ENCODE measurements around the gene NT5C3B.

The NT5C3B gene

GRCh38 chr17:41824086-41824485 lies 11.9 kb downstream of the NT5C3B start:
- no peak overlapping the region for H3K27ac Mint-ChIP-seq
- H3K4me1 Mint-ChIP-seq (ENCODE audit: low read depth) = no peaks in the 10 kb centered on the region
- no peaks in the 10 kb centered on the region for H3K27me3 Mint-ChIP-seq
- no peaks in the 10 kb centered on the region for H3K9me3 Mint-ChIP-seq
- H3K4me3 Mint-ChIP-seq = no peak overlapping the region
- no peaks in the 10 kb centered on the region for H3K36me3 Mint-ChIP-seq (ENCODE audit: low read depth)

GRCh38 chr17:41823580-41823979 lies 12.5 kb downstream of the NT5C3B start:
- H3K36me3 Mint-ChIP-seq (ENCODE audit: low read depth) = no peaks in the 10 kb centered on the region

GRCh38 chr17:41823141-41823524 lies 12.9 kb downstream of the NT5C3B start:
- H3K9me3 Mint-ChIP-seq = no peaks in the 10 kb centered on the region
- no peak overlapping the region for H3K27ac Mint-ChIP-seq
- H3K36me3 Mint-ChIP-seq (ENCODE audit: low read depth) = no peaks in the 10 kb centered on the region
- no peaks in the 10 kb centered on the region for H3K4me1 Mint-ChIP-seq (ENCODE audit: low read depth)
- no peaks in the 10 kb centered on the region for H3K27me3 Mint-ChIP-seq
- no peak overlapping the region for H3K4me3 Mint-ChIP-seq

More at GRCh38 chr17:41823580-41823979, 12.5 kb downstream of the NT5C3B start:
- H3K4me1 Mint-ChIP-seq (ENCODE audit: low read depth) = no peaks in the 10 kb centered on the region
- H3K27ac Mint-ChIP-seq = no peak overlapping the region
- H3K27me3 Mint-ChIP-seq = no peaks in the 10 kb centered on the region
- H3K9me3 Mint-ChIP-seq = no peaks in the 10 kb centered on the region
- no peak overlapping the region for H3K4me3 Mint-ChIP-seq

GRCh38 chr17:41822216-41823140 lies 13.6 kb downstream of the NT5C3B start:
- Mint-ChIP-seq H3K27ac (no peak overlapping the region), H3K36me3 (ENCODE audit: low read depth) (no peaks in the 10 kb centered on the region)

DNA sequence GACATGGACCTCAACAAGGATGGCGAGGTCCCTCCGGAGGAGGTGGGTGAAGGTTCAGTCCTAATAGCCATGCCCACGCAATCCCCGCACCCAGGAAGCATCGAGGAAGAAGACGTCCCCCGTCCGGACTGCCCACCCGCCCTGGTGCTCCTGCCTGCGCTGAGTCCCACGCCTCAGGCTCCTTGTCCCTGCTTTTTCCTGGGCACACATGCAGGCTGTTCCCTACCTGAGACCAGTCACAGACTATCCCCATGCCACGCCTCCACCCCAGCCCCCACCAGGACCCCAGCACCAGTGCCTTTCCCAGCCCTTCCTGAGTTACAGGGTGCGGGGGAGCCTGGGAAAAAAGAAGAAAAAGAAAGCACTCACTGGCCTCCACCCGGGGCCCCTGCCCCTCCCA lies 14.3 kb downstream of the NT5C3B start:
- H3K4me3 Mint-ChIP-seq = no peak overlapping the region
- no peaks in the 10 kb centered on the region for H3K36me3 Mint-ChIP-seq (ENCODE audit: low read depth)
- H3K27me3 Mint-ChIP-seq = no peaks in the 10 kb centered on the region
- no peaks in the 10 kb centered on the region for H3K4me1 Mint-ChIP-seq (ENCODE audit: low read depth)
- H3K27ac Mint-ChIP-seq = no peak overlapping the region
- no peaks in the 10 kb centered on the region for H3K9me3 Mint-ChIP-seq

More at GRCh38 chr17:41822216-41823140, 13.6 kb downstream of the NT5C3B start:
- Mint-ChIP-seq H3K4me1 (ENCODE audit: low read depth) (no peaks in the 10 kb centered on the region), H3K9me3 (no peaks in the 10 kb centered on the region), H3K4me3 (no peak overlapping the region), H3K27me3 (no peaks in the 10 kb centered on the region)

DNA sequence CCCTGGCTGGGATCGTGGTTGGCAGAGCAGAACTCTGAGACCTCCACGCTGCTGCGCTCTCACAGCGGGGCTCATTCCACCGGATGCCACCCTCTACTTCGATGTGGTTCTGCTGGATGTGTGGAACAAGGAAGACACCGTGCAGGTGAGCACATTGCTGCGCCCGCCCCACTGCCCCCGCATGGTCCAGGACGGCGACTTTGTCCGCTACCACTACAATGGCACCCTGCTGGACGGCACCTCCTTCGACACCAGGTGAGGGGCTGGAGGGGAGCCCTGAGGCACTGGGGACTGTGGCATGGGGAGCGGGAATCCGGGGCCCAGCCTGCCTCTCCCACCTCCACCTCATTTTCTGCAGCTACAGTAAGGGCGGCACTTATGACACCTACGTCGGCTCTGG lies 18.0 kb downstream of the NT5C3B start:
- Mint-ChIP-seq H3K36me3 (ENCODE audit: low read depth) (no peaks in the 10 kb centered on the region), H3K9me3 (no peaks in the 10 kb centered on the region), H3K4me1 (ENCODE audit: low read depth) (no peaks in the 10 kb centered on the region), H3K27ac (no peak overlapping the region), H3K27me3 (peaks cover 4% of the 10 kb centered on the region), H3K4me3 (no peak overlapping the region)

- peaks cover 8% of the 10 kb centered on the region for H3K4me1 Mint-ChIP-seq (ENCODE audit: low read depth)
- H3K27ac Mint-ChIP-seq = no peak overlapping the region
Observed at GRCh38 chr17:41816637-41817320, 19.3 kb downstream of the NT5C3B start.

DNA sequence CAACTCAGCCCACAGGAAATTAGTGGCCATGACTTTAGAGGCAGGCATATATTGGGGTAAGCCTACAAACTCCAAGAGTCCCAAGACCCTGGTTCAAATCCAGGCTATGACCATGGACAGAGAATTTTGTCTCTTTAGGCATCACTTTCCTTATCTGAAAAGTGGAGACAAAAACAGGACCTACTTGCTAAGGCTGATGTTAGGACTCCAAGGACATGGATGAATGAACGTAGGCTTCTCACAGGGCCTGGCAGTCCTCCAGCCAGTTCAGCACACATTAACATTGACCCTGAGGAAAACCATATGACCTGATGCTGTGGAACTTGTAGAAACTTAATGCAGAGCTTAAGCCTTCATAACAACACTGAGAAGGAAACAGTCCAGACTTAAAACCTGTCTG lies 21.8 kb downstream of the NT5C3B start:
- Mint-ChIP-seq H3K27me3 (peaks cover 8% of the 10 kb centered on the region), H3K4me3 (no peak overlapping the region), H3K27ac (no peak overlapping the region), H3K36me3 (ENCODE audit: low read depth) (no peaks in the 10 kb centered on the region), H3K4me1 (ENCODE audit: low read depth) (peaks cover 19% of the 10 kb centered on the region), H3K9me3 (no peaks in the 10 kb centered on the region)

More at GRCh38 chr17:41816637-41817320, 19.3 kb downstream of the NT5C3B start:
- Mint-ChIP-seq H3K4me3 (no peak overlapping the region), H3K36me3 (ENCODE audit: low read depth) (no peaks in the 10 kb centered on the region), H3K27me3 (peaks cover 8% of the 10 kb centered on the region), H3K9me3 (no peaks in the 10 kb centered on the region)

DNA sequence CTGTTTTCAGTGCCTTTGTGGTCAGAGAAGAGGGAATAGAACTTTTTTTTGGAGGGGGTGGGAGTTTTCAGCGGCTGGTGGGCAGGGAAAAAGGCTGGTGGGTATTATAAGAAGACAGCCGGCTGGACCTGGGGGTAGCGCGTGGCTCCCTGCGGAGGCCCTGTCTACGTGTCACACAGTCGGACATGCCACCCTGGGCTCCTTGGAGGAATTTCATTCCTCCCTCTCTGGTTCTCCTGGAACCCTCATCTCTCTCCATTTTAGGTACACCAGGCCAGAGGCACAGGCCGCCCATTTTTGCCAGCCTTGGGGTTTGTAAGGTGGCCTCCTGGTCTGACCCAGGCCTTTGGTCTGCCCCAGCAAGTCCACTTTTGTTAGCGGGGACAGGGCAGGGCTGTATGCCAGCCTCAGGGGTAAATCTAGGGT lies 22.3 kb downstream of the NT5C3B start:
- Mint-ChIP-seq H3K9me3 (no peaks in the 10 kb centered on the region), H3K27ac (no peak overlapping the region), H3K4me3 (no peak overlapping the region), H3K27me3 (peaks cover 8% of the 10 kb centered on the region), H3K4me1 (ENCODE audit: low read depth) (peaks cover 19% of the 10 kb centered on the region), H3K36me3 (ENCODE audit: low read depth) (no peaks in the 10 kb centered on the region)

DNA sequence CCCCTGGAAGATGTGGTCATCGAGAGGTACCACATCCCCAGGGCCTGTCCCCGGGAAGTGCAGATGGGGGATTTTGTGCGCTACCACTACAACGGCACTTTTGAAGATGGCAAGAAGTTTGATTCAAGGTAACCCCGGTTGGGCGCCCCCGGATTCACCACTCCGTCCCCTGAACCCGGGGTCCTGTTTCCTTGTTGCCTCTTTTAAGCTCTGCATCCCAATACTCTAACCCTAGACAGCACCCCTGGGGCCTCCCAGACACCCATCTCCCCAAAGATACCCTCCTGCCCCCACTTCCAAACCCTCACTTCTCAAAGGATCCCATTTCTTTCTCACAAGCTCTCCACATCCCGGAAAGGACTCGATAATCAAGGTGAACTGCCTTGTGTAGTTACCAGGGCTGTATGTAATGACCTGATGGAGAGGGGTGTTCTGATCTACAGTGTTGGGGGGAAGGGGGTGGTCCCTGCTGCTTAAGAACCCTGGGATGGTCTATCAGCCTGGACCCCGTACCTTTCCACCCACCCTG lies 22.8 kb downstream of the NT5C3B start:
- Mint-ChIP-seq H3K27ac (no peak overlapping the region), H3K27me3 (peaks cover 8% of the 10 kb centered on the region), H3K9me3 (no peaks in the 10 kb centered on the region), H3K4me3 (no peak overlapping the region), H3K36me3 (ENCODE audit: low read depth) (no peaks in the 10 kb centered on the region), H3K4me1 (ENCODE audit: low read depth) (peaks cover 19% of the 10 kb centered on the region)

- H3K27ac Mint-ChIP-seq = no peak within 1 kb of the TSS
Observed at GRCh38 chr17:41812381-41813151, 23.5 kb downstream of the NT5C3B start, which contains the start of gene FKBP10. Gene FKBP10, plus strand, starts transcription at chr17:41813004. Its CDS starts 31 bp downstream, at chr17:41813035.

DNA sequence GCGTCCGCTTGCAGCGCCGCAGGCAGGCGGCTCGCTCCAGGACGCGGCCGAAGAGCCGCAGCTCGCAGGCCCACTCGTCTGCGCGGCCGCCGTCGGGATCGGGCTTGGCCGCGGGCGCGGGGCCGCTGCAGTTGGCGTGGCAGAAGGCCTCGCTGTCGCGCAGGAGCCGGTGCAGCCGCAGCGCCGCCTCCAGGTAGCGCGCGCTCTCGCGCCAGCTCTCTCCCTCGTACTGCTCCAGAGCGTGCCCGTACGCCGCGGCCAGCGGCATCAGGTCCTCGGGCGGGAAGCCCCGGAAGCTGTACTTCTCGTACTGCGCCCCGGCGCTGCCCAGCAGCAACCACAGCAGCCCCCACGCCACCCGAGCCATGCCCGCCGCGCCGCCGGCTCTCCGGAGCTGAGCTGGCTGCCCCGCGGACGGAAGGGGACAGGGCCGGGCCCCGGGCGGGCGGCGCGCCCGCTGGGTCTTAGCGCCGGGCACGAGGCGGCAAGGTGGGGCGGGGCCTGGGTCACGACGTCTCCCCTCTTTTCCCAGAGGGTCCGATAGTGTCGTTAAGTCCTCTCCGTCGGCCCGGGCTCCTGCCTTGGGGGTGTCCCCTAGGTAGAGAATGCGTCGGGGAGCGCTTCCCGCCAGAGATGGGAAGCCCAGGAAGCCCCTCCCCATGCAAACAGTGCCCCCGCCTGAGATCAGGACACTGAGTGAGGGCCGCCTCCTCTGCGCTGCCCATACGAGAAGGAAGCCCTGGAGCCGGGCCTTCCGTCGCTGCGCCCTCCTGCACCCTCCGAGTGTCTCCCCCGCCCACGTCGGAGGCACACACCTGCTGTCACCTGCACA lies 24.3 kb downstream of the NT5C3B start, which contains the start of gene P3H4:
P3H4 (minus strand) TSS at position 401 of the 832 bp plus-strand sequence; CDS start at position 367, 34 bp downstream.
- Mint-ChIP-seq H3K27ac (no peak within 1 kb of the TSS), H3K36me3 (ENCODE audit: low read depth) (no peaks in the 10 kb centered on the region), H3K27me3 (peaks cover 8% of the 10 kb centered on the region), H3K9me3 (no peaks in the 10 kb centered on the region), H3K4me1 (ENCODE audit: low read depth) (peaks cover 19% of the 10 kb centered on the region), H3K4me3 (peak within 1 kb of the TSS; percentile 82)

More at GRCh38 chr17:41812381-41813151, 23.5 kb downstream of the NT5C3B start, which contains the start of gene FKBP10:
- no peaks in the 10 kb centered on the region for H3K36me3 Mint-ChIP-seq (ENCODE audit: low read depth)
- H3K4me3 Mint-ChIP-seq = peak within 1 kb of the TSS; percentile 82
- peaks cover 19% of the 10 kb centered on the region for H3K4me1 Mint-ChIP-seq (ENCODE audit: low read depth)
- H3K9me3 Mint-ChIP-seq = no peaks in the 10 kb centered on the region
- peaks cover 8% of the 10 kb centered on the region for H3K27me3 Mint-ChIP-seq

DNA sequence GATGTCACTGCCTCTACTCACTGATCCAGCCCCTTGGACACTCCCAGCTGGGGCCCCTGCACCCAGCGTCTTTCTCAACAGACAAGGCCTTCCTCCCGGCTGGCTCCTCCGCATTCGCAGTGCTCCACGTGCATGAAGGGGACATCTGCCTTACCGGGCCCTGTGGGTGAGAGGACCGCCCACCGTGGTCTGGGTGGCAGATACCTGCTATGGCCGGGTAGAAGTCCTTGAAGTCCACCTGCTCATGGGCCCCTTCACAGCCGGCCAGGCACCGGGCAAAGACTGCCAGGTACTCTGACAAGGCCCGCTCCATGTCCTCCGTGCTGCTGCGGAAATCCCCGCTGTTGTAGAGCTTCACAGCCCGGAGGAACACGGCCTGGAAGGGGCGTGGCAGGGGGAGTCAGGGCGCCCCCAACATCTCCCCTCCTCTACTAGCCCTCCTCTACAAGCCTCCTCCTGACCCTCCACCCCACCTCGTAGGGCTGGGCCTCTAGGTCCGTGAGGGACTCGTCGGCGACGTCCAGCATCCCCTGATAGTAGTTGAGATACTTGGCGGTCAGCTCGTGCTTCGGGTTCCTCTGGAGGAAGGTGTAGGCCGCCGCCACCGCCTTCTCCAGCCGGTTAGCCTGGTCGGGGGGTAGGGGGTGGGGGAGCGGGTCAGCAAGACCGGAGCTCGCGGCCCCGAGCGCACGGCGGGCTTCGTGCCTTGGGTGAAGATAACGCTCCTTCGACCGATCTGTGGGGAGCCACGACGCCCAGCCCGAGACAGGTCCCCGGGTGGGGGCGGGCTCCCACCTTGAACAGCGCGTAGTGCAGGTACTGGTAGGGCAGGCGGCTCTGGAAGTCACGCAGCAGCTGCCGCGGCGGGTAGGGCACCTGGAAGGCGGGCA lies 25.1 kb downstream of the NT5C3B start:
- Mint-ChIP-seq H3K36me3 (ENCODE audit: low read depth) (no peaks in the 10 kb centered on the region), H3K4me1 (ENCODE audit: low read depth) (peaks cover 19% of the 10 kb centered on the region), H3K27me3 (peaks cover 8% of the 10 kb centered on the region), H3K27ac (no peak overlapping the region), H3K9me3 (no peaks in the 10 kb centered on the region), H3K4me3 (peak overlapping the region; percentile 71)
